ENCODE results near the gene HRH2. TPM values are rescaled to one million over a fixed set of nuclear protein-coding genes. Genes with fewer than 3 reads are reported as not detected.
"Not testable (repeated sequence)": the region's sequence is repeated elsewhere in the genome, so short reads cannot be mapped to it uniquely, and the experiment has no call there.

The HRH2 gene
- total and polyA plus RNA-seq, 2 donors = 1.4 to 6.2 TPM

- Histone ChIP-seq H3K4me1 (ENCODE audit: insufficient read depth) (no peaks in the 10 kb centered on the region), H3K27ac (ENCODE audit: low read depth) (no peak overlapping the region), H3K36me3 (ENCODE audit: insufficient read depth) (no peaks in the 10 kb centered on the region), H3K4me3 (ENCODE audit: low read depth, low read length) (no peak overlapping the region)
- no peak for DNase-seq (ENCODE audit: extremely low spot score)
- 63% methylated on average over 1 of the region's 1 CpG for WGBS
Measured at GRCh38 chr5:175743676-175744210, 85.9 kb downstream of the HRH2 start.

GRCh38 chr5:175745210-175745609 is 87.3 kb downstream of the HRH2 start:
- WGBS = 69% methylated on average over 3 of the region's 3 CpGs
- DNase-seq (ENCODE audit: extremely low spot score) = no peak
- Histone ChIP-seq H3K36me3 (ENCODE audit: insufficient read depth) (no peaks in the 10 kb centered on the region), H3K4me1 (ENCODE audit: insufficient read depth) (no peaks in the 10 kb centered on the region), H3K27ac (ENCODE audit: low read depth) (no peak overlapping the region), H3K4me3 (ENCODE audit: low read depth, low read length) (no peak overlapping the region)

DNA sequence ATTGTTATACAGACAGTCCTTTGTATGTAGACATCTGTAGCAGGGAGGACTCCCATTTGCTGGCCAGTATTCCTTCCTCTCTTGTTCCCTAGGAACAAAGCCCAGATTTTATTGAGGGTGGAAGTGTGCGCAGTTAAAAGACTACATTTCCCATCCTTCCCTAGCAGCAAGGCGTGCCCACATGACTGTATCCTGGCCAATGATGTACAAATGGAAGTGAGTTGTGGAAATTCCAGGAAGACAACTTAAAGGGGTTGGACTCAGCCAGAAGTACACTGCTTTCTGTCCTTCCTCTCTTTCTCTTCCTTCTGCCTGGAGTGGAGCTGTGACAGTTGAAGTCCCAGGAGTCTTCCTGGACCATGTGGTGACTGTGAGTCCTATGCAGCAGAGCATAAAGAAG is 89.0 kb downstream of the HRH2 start:
- H3K27ac ChIP-seq (ENCODE audit: low read depth) = no peak overlapping the region
- H3K4me3 ChIP-seq (ENCODE audit: low read depth, low read length) = no peak overlapping the region
- DNase-seq (ENCODE audit: extremely low spot score) = no peak
- H3K36me3 ChIP-seq (ENCODE audit: insufficient read depth) = no peaks in the 10 kb centered on the region
- no peaks in the 10 kb centered on the region for H3K4me1 ChIP-seq (ENCODE audit: insufficient read depth)
- 27% methylated on average over 2 of the region's 2 CpGs for WGBS

GRCh38 chr5:175747539-175748060 is 89.7 kb downstream of the HRH2 start:
- no peaks in the 10 kb centered on the region for H3K4me1 ChIP-seq (ENCODE audit: insufficient read depth)
- H3K4me3 ChIP-seq (ENCODE audit: low read depth, low read length) = no peak overlapping the region
- no peaks in the 10 kb centered on the region for H3K36me3 ChIP-seq (ENCODE audit: insufficient read depth)
- H3K27ac ChIP-seq (ENCODE audit: low read depth) = no peak overlapping the region
- no peak for DNase-seq (ENCODE audit: extremely low spot score)
- WGBS = 59% methylated on average over 3 of the region's 3 CpGs

DNA sequence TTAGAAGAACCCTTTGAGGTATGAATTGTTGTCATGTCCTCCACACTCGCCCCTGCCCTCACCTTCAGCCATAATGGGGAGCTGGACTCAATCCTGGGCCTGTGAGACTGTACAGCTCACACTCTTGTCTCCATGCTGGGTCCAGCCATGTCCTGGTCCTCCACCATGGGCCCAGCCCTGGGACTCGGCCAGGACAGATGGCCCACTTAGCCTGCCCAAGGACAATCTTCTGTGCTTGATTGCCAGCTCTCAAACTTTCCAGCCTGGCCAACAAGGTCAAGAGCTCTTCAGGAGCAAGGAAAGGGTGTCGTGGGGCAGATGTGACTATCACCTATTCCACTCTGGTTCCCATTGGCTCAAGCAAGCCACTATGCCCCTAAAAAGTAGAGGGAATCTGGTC is 90.8 kb downstream of the HRH2 start:
- Histone ChIP-seq H3K27ac (ENCODE audit: low read depth) (no peak overlapping the region), H3K4me3 (ENCODE audit: low read depth, low read length) (no peak overlapping the region), H3K4me1 (ENCODE audit: insufficient read depth) (no peaks in the 10 kb centered on the region), H3K36me3 (ENCODE audit: insufficient read depth) (no peaks in the 10 kb centered on the region)
- DNase-seq (ENCODE audit: extremely low spot score) = no peak
- 62% methylated on average over 3 of the region's 3 CpGs for WGBS

DNA sequence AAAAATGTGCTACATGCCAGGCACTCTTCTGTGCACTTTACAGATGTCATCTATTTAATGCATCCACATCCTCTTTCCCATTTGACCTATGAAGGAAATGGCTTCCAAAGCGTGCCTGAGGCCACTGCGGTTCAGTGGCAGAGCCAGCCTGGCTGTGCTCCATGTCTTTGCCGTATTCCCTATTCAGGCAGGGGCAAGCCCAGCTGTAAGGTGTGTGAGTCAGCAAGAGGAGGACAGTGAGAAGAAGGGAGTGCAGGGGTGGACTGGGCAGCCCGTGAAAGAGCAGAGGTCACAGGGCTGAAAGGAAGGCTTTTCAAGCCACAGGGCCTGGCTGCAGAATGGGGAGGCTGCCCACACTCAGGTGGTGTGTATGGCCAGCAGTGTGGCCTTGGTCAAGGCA is 91.7 kb downstream of the HRH2 start:
- WGBS = 75% methylated on average over 4 of the region's 4 CpGs
- no peak for DNase-seq (ENCODE audit: extremely low spot score)
- Histone ChIP-seq H3K36me3 (ENCODE audit: insufficient read depth) (no peaks in the 10 kb centered on the region), H3K4me3 (ENCODE audit: low read depth, low read length) (no peak overlapping the region), H3K4me1 (ENCODE audit: insufficient read depth) (no peaks in the 10 kb centered on the region), H3K27ac (ENCODE audit: low read depth) (no peak overlapping the region)

DNA sequence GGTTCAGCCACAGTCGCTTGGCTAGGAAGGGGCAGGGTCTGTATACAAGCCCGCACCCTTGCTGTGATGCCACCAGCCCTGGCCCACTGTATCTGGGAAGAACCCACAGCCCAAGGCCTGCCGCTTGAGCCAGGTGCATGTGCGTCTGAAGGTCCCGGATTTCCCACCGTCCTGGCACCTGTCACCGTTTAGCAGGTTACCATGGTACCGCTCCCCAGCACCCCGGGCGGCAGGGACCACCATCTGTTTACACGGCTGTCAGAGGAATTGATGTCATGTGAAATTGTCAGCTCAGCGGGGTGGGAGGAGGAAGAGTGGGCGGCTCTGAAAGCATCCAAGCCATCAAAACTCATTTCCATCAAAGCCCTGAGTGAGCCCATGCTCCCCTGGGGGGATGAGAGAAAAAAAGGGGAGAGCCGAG is 92.7 kb downstream of the HRH2 start:
- Histone ChIP-seq H3K4me1 (ENCODE audit: insufficient read depth) (no peaks in the 10 kb centered on the region), H3K36me3 (ENCODE audit: insufficient read depth) (no peaks in the 10 kb centered on the region), H3K27ac (ENCODE audit: low read depth) (no peak overlapping the region), H3K4me3 (ENCODE audit: low read depth, low read length) (no peak overlapping the region)
- no peak for DNase-seq (ENCODE audit: extremely low spot score)
- 42% methylated on average over 14 of the region's 14 CpGs for WGBS

GRCh38 chr5:175751369-175751768 is 93.5 kb downstream of the HRH2 start:
- Histone ChIP-seq H3K36me3 (ENCODE audit: insufficient read depth) (no peaks in the 10 kb centered on the region), H3K4me3 (ENCODE audit: low read depth, low read length) (no peak overlapping the region), H3K27ac (ENCODE audit: low read depth) (no peak overlapping the region), H3K4me1 (ENCODE audit: insufficient read depth) (no peaks in the 10 kb centered on the region)
- no peak for DNase-seq (ENCODE audit: extremely low spot score)
- 83% methylated on average over 5 of the region's 5 CpGs for WGBS

- Histone ChIP-seq H3K4me3 (ENCODE audit: low read depth, low read length) (no peak overlapping the region), H3K4me1 (ENCODE audit: insufficient read depth) (no peaks in the 10 kb centered on the region), H3K27ac (ENCODE audit: low read depth) (no peak overlapping the region), H3K36me3 (ENCODE audit: insufficient read depth) (no peaks in the 10 kb centered on the region)
- WGBS = 63% methylated on average over 10 of the region's 10 CpGs
- no peak for DNase-seq (ENCODE audit: extremely low spot score)
Measured at GRCh38 chr5:175752826-175753535, 95.1 kb downstream of the HRH2 start.

GRCh38 chr5:175753536-175754402 is 95.9 kb downstream of the HRH2 start:
- Histone ChIP-seq H3K4me3 (ENCODE audit: low read depth, low read length) (no peak overlapping the region), H3K36me3 (ENCODE audit: insufficient read depth) (no peaks in the 10 kb centered on the region), H3K27ac (ENCODE audit: low read depth) (no peak overlapping the region), H3K4me1 (ENCODE audit: insufficient read depth) (no peaks in the 10 kb centered on the region)
- DNase-seq (ENCODE audit: extremely low spot score) = no peak
- 70% methylated on average over 19 of the region's 19 CpGs for WGBS

DNA sequence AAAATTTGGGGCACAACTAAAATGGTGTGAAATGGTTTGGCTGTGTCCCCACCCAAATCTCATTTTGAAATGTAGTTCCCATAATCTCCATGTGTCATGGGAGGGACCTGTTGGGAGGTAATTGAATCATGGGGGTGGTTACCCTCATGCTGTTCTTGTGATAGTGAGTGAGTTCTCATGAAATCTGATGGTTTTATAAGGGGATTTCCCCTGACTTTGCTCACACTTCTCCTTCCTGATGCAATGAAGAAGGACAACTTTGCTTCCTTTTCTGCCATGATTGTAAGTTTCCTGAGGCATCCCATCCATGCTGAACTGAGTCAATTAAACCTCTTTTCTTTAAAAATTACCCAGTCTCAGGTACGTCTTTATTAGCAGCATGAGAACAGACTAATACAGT is 102.1 kb downstream of the HRH2 start:
- WGBS = 63% methylated on average over 1 of the region's 1 CpG
- H3K4me3 ChIP-seq (ENCODE audit: low read depth, low read length); DNase-seq (ENCODE audit: extremely low spot score); H3K36me3 ChIP-seq (ENCODE audit: insufficient read depth); H3K4me1 ChIP-seq (ENCODE audit: insufficient read depth); H3K27ac ChIP-seq (ENCODE audit: low read depth): not testable (repeated sequence)
